Pancreas (tissue), 10 donors: ENCODE data around the gene PAX2. TPM values are rescaled to one million over a fixed set of nuclear protein-coding genes. Genes with fewer than 3 reads are reported as not detected.

Experiments used
- ATAC-seq, 4 donors: fragments of 200-7000 bp; cut with Tn5 transposase; one replicate each; pipeline versions ENCODE4 v1.8.0 to v1.9.1; 2020; ENCODE audit warnings: mild to moderate bottlenecking in 4 of 4, moderate library complexity in 4 of 4
- DNase-seq, 6 donors: peaks; one replicate each; pipeline ENCODE4 v3.0.0-alpha.2; 2020
- FAIRE-seq: peaks from 2 replicates; lab custom pipeline; 2012; peaks lifted over from hg19 to GRCh38; lab: Jason Lieb, UNC
- H3K27ac ChIP-seq, 4 donors: fragments of 200-600 bp; sonication (generic); 1 replicate in 3 of 4; 2 replicates in 1 of 4; pipeline versions ENCODE4 v1.5.0 to v1.8.0; 2020
- H3K27me3 ChIP-seq, 4 donors: fragments of 200-600 bp; one replicate each; pipeline ENCODE4 v1.8.0; 2021
- H3K36me3 ChIP-seq, 3 donors: fragments of 200-600 bp; sonication (generic) in 1 of 3; one replicate each; pipeline versions ENCODE4 v1.5.0 to v1.8.0; 2020 to 2021
- H3K4me1 ChIP-seq, 3 donors: fragments of 200-600 bp; one replicate each; pipeline ENCODE4 v1.8.0; 2021
- H3K4me3 ChIP-seq, 4 donors: fragments of 200-600 bp; sonication (generic) in 2 of 4; one replicate each; pipeline versions ENCODE4 v1.5.0 to v1.8.0; 2020 to 2021
- H3K9me3 ChIP-seq, 4 donors: fragments of 200-600 bp; one replicate each; pipeline ENCODE4 v1.8.0; 2021
- WGBS, 2 donors: extraction: QIAGEN DNeasy Blood & Tissue Kit; methylation state at CpG; one replicate each; pipeline ENCODE4 v1.1.7; 2013; 5-methylcytosine and 5-hydroxymethylcytosine counted together
- intact Hi-C, 3 donors: fragments of 100-400 bp; cut with DNase I; formaldehyde crosslinking; loops; one replicate each; pipeline versions ENCODE4 v1.11.1 to v1.14.2; 2022
- polyA plus RNA-seq, 2 donors: library from polyadenylated mRNA; stranded (reverse); fragments of 200-250 nt; gene quantifications; one replicate each; pipeline ENCODE4 v1.2.3, GENCODE V29; 2013
- total RNA-seq, 6 donors: library from RNA; stranded (reverse); fragmentation: NEBNext Ultra II Directional in 4 of 6; extraction: Animal tissue kit (Norgen Biotek cat#: 25700) in 4 of 6; gene quantifications; one replicate each; pipeline versions ENCODE4 v1.2.1 to v1.2.4, GENCODE V29; 2021 to 2023
- TF ChIP-seq, protein P1 (sequence below), 4 donors: fragments of 200-600 bp; sonication (generic) in 3 of 4; IDR thresholded peaks; one replicate each; pipeline versions ENCODE4 v1.5.0 to v1.8.0; 2021; ENCODE audit warnings: antibody characterized with exemption in 4 of 4
- donor health status: healthy with polysubstance abuse.
- donor health status: DM: no; HTN: no; CAD: no; lungs with moderate emphysema.
- donor health status: DM: no; HTN: no; CAD: no.
- donor health status: control.
- donor health status: control.
- donor health status: Bipolar disorder and iron deficiency.
- donor health status: DM: yes; HTN: yes; CAD: no.
- donor health status: DM: no; HTN: no; CAD: no.
- donor health status: DM: no; HTN: no; CAD: no.
- donor health status: DM: yes; HTN: yes; CAD: no.

Gene PAX2
- total and polyA plus RNA-seq, 8 donors, result 0.07 to 0.49 (median 0.26) TPM

DNA sequence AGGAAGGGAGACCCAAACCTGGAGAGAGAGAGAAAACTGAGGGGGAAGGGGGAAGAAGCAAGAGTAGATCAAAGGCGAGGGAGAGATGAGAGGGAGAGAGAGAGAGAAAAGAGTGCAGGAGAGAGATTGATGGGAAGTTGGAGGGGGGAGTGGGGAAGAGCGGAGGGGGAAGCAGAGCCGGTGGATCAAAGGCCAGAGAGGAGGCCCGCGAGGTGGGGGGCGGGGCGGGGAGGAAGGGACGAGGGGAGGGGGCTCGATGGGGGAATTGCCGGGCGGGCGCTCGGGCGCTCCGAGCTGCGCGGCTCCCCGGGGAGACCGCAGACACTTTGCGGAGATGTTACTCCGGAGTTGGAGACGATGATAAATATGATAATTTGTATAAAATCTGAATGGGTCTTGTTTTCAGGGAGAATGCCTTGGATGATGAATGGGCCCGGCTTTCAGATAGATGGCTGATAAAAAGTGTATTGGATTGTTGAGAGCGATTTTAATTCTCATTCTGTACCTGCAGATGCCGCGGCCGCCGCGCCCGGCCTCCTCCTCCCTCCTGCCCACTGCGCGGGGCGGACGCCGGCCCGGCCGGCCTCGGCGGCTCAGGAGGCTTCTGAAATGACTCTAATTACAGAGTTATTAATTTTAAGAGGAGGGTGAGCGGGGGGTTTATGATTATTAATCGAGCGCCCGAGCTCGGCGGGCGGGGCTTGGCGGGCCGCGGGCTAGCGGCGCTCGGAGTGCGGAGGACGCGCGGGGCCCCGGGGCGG lies 21.4 kb upstream of the PAX2 start:
- FAIRE-seq (no peak), DNase-seq (no peak), ATAC-seq (no peak)
- Histone ChIP-seq H3K9me3 (no peaks in the 10 kb centered on the region), H3K36me3 (no peaks in the 10 kb centered on the region), H3K4me1 (peaks cover 0 to 5% (median 5%) of the 10 kb centered on the region in 3 donors), H3K4me3 (peak overlapping the region in 1 of 4 donors; percentile 10), H3K27me3 (peaks cover 0 to 18% (median 3%) of the 10 kb centered on the region in 4 donors), H3K27ac (no peak overlapping the region)
- intact Hi-C loops, result no loop called here
- TF ChIP-seq, protein P1, sequence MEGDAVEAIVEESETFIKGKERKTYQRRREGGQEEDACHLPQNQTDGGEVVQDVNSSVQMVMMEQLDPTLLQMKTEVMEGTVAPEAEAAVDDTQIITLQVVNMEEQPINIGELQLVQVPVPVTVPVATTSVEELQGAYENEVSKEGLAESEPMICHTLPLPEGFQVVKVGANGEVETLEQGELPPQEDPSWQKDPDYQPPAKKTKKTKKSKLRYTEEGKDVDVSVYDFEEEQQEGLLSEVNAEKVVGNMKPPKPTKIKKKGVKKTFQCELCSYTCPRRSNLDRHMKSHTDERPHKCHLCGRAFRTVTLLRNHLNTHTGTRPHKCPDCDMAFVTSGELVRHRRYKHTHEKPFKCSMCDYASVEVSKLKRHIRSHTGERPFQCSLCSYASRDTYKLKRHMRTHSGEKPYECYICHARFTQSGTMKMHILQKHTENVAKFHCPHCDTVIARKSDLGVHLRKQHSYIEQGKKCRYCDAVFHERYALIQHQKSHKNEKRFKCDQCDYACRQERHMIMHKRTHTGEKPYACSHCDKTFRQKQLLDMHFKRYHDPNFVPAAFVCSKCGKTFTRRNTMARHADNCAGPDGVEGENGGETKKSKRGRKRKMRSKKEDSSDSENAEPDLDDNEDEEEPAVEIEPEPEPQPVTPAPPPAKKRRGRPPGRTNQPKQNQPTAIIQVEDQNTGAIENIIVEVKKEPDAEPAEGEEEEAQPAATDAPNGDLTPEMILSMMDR (IDR thresholded peaks at IDR 0.05), result no peak
- WGBS, 2 donors, result 4 to 5% methylated on average over 48 to 58 of the region's 58 CpGs

DNA sequence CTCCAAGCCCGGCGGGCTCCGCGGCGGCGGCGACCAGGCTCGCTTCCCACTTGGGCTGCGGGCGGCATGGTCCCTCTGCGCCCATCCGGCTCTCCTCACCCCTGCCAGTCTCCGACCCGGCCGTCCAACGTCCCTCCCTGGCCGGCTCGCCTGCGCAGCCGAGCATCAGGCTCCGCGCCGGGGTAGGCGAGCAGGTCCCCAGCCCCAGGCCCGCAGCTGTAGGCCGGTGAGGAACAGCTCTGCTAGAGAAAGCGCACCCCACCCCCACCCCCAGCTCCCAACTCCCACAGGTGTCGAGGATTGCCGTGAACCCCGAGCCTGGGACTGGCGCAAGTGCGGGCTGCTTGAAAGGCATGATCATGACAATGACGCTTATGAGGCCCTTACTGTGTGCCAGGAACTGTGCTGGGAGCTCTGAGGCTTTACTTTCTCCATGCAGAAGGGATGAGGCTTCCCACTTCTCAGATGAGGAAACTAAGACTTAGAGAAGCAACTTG lies 20.8 kb upstream of the PAX2 start:
- Histone ChIP-seq H3K9me3 (no peaks in the 10 kb centered on the region), H3K4me3 (peak overlapping the region in 1 of 4 donors; percentile 10), H3K27me3 (peaks cover 0 to 19% (median 3%) of the 10 kb centered on the region in 4 donors), H3K27ac (no peak overlapping the region), H3K36me3 (no peaks in the 10 kb centered on the region), H3K4me1 (peaks cover 0 to 7% (median 6%) of the 10 kb centered on the region in 3 donors)
- no peak for ATAC-seq
- no peak for FAIRE-seq
- no peak for DNase-seq
- TF ChIP-seq, protein P1 (IDR thresholded peaks at IDR 0.05), result no peak
- 10 to 13% methylated on average over 15 to 33 of the region's 33 CpGs for WGBS, 2 donors
- intact Hi-C loops, result no loop called here

DNA sequence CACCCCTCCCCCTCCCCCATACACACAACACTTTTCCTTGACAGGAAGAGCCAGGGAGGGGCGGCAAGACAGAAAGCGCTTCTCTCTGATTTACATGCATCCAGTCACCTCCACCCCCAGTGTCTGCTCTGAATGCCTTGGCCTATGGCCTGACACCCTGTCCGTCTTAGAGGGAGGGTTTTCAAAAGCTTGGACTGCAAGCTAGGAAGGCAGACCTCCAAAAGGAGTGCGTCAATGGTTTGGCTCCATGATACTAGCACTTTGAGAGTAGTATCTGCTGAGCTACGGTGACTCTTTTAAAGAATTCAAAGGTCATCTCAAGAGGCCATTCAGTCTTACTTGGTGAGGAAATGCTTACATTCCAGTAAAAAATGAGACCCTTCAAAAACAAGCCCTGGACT lies 20.3 kb upstream of the PAX2 start:
- no peaks in the 10 kb centered on the region for H3K36me3 ChIP-seq
- ATAC-seq (no peak), FAIRE-seq (no peak)

DNA sequence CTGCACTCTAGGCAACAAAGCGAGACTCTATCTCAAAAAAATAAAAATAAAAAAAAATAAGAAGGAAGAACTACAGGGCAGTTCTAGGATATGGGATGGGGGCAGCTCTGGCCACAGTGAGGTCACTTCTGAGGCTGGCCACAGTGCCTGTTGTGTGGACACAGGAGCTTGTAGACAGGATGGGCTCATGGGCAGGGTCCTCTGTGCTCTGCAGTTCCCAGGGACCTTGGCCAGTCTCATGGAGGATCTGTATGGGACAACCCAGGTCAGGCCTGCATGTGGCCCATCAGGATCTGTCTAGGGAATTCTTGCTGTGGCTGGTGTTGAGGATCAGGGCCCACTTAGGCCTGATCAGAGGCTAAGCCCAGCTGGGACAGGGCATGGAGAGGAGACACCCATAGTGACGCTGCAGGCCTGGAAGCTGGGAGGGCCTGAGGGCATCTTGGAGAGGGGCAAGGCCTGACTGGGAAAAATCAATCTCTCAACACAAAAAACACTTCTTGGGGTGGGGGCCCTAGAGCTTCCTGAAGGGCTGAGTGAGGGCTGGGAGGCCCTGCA lies 19.4 kb upstream of the PAX2 start:
- H3K27me3 ChIP-seq, result peaks cover 0 to 26% (median 2%) of the 10 kb centered on the region in 4 donors

More for the DNA sequence above, 20.3 kb upstream of the PAX2 start:
- Histone ChIP-seq H3K9me3 (no peaks in the 10 kb centered on the region), H3K4me1 (peaks cover 5 to 10% (median 7%) of the 10 kb centered on the region in 3 donors), H3K27me3 (peaks cover 0 to 24% (median 3%) of the 10 kb centered on the region in 4 donors), H3K27ac (no peak overlapping the region), H3K4me3 (no peak overlapping the region)
- intact Hi-C loops, result no loop called here
- no peak for DNase-seq
- WGBS, 2 donors, result 77 to 83% methylated on average over 5 of the region's 5 CpGs
- TF ChIP-seq, protein P1 (IDR thresholded peaks at IDR 0.05), result no peak

More for the DNA sequence above, 19.4 kb upstream of the PAX2 start:
- DNase-seq, result no peak
- whole genome bisulfite sequencing, 2 donors, result 96 to 97% methylated on average over 2 of the region's 2 CpGs
- TF ChIP-seq, protein P1 (IDR thresholded peaks at IDR 0.05), result no peak
- Histone ChIP-seq H3K36me3 (no peaks in the 10 kb centered on the region), H3K4me1 (peaks cover 7 to 19% (median 10%) of the 10 kb centered on the region in 3 donors), H3K27ac (no peak overlapping the region), H3K4me3 (no peak overlapping the region), H3K9me3 (no peaks in the 10 kb centered on the region)
- intact Hi-C loops, result no loop called here
- FAIRE-seq, result no peak
- no peak for ATAC-seq
